Body of pancreas (tissue), 4 donors: ENCODE results near the gene GALNT16.

Experiments used
- CTCF ChIP-seq, 7 experiments: fragments of 450-650 bp in 4 of 7; fragments of 200-600 bp in 3 of 7; sonication (generic) in 3 of 7; IDR thresholded peaks; one replicate each; pipeline ENCODE4 v1.5.1; 2016 to 2019; ENCODE audit warnings: antibody characterized with exemption in 7 of 7
- POLR2A ChIP-seq, 3 donors: fragments of 450-650 bp; IDR thresholded peaks; one replicate each; pipeline ENCODE4 v1.6.1; 2016; ENCODE audit warnings: antibody characterized with exemption in 3 of 3, mild to moderate bottlenecking in 2 of 3

GRCh38 chr14:69323266-69323998, 63.5 kb downstream of the GALNT16 start:
- TF ChIP-seq POLR2A (IDR thresholded peaks at IDR 0.05) (no peak), CTCF (IDR thresholded peaks at IDR 0.05) (no peak)
